ENCODE results near the gene IL34.

DNA sequence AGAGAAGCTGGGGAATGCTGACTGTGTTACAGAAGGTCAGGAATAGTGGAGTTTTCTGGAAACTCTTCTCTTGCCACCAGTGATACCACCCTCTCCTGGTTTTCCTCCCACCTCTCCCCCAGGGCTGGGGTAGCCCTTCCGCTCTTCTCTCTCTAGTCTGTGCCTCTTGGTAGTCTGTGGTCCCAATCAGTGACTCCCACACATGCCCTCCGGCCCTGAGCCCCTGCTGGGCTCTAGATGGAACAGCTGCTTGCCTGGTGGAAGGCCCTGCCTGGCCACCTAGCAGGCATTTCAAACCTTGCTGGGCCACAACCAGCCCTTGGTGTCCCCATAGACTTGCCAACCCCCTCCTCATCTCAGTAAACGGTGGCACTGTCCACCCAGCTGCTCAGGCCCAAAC lies 54.7 kb downstream of the IL34 start:
- TF ChIP-seq, protein P1, sequence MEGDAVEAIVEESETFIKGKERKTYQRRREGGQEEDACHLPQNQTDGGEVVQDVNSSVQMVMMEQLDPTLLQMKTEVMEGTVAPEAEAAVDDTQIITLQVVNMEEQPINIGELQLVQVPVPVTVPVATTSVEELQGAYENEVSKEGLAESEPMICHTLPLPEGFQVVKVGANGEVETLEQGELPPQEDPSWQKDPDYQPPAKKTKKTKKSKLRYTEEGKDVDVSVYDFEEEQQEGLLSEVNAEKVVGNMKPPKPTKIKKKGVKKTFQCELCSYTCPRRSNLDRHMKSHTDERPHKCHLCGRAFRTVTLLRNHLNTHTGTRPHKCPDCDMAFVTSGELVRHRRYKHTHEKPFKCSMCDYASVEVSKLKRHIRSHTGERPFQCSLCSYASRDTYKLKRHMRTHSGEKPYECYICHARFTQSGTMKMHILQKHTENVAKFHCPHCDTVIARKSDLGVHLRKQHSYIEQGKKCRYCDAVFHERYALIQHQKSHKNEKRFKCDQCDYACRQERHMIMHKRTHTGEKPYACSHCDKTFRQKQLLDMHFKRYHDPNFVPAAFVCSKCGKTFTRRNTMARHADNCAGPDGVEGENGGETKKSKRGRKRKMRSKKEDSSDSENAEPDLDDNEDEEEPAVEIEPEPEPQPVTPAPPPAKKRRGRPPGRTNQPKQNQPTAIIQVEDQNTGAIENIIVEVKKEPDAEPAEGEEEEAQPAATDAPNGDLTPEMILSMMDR (IDR thresholded peaks at IDR 0.05; ENCODE audit: insufficient read depth, low read length), result no peak
- TF ChIP-seq POLR2AphosphoS5 (IDR thresholded peaks at IDR 0.05; ENCODE audit: low read depth), result no peak

All from HL-60 (cell line).